HG03565 (cell line): Measurements from ENCODE around the gene FBLIM1.
"Not testable (repeated sequence)": the region's sequence is repeated elsewhere in the genome, so short reads cannot be mapped to it uniquely, and the experiment has no call there.

ENCODE experiments used
- ATAC-seq: cut with Tn5 transposase; IDR thresholded peaks from one replicate; pipeline ENCODE4 v1.9.1; 2021; ENCODE audit warnings: mild to moderate bottlenecking, moderate library complexity; ENCODE audit not compliant: unreplicated experiment

The FBLIM1 gene

GRCh38 chr1:15803380-15803779, 44.8 kb downstream of the FBLIM1 start:
- ATAC-seq, result no peak

- no peak for ATAC-seq
Measured at GRCh38 chr1:15804060-15804459, 45.5 kb downstream of the FBLIM1 start.

- no peak for ATAC-seq
Measured at GRCh38 chr1:15807121-15807520, 48.5 kb downstream of the FBLIM1 start.

GRCh38 chr1:15807549-15807948, 49.0 kb downstream of the FBLIM1 start, which contains the start of gene UQCRHL:
Gene UQCRHL, minus strand, starts transcription at chr1:15807649. Its CDS starts 0 bp downstream, at chr1:15807649.
- not testable (repeated sequence) for ATAC-seq

- no peak for ATAC-seq
Measured at GRCh38 chr1:15808955-15809354, 50.4 kb downstream of the FBLIM1 start.

- no peak for ATAC-seq
Measured at GRCh38 chr1:15810073-15810472, 51.5 kb downstream of the FBLIM1 start.

- no peak for ATAC-seq
Measured at GRCh38 chr1:15816674-15817073, 58.1 kb downstream of the FBLIM1 start.

GRCh38 chr1:15820478-15820877, 61.9 kb downstream of the FBLIM1 start:
- no peak for ATAC-seq

GRCh38 chr1:15825800-15826199, 67.2 kb downstream of the FBLIM1 start:
- ATAC-seq, result no peak

GRCh38 chr1:15826810-15827507, 68.4 kb downstream of the FBLIM1 start:
- no peak for ATAC-seq

GRCh38 chr1:15827567-15827966, 69.0 kb downstream of the FBLIM1 start:
- not testable (repeated sequence) for ATAC-seq

GRCh38 chr1:15828931-15829330, 70.3 kb downstream of the FBLIM1 start:
- ATAC-seq, result not testable (repeated sequence)

GRCh38 chr1:15830258-15830657, 71.7 kb downstream of the FBLIM1 start:
- no peak for ATAC-seq

- ATAC-seq, result no peak
Measured at GRCh38 chr1:15833069-15833679, 74.6 kb downstream of the FBLIM1 start.

GRCh38 chr1:15833842-15834405, 75.3 kb downstream of the FBLIM1 start:
- no peak for ATAC-seq

GRCh38 chr1:15834406-15835204, 76.0 kb downstream of the FBLIM1 start:
- peak; percentile 31 for ATAC-seq

- ATAC-seq, result no peak
Measured at GRCh38 chr1:15835205-15835740, 76.7 kb downstream of the FBLIM1 start.

- ATAC-seq, result peak; percentile 34
Measured at GRCh38 chr1:15835741-15836510, 77.3 kb downstream of the FBLIM1 start.
